ENCODE data around the gene HOXB5. TPM values are rescaled to one million over a fixed set of nuclear protein-coding genes. Genes with fewer than 3 reads are reported as not detected.

HOXB5 gene
- total RNA-seq, 1 donor from 2014 or later: 0.13 TPM

GRCh38 chr17:48630925-48631692 lies 37.5 kb upstream of the HOXB5 start:
- DNase-seq (no peak), ATAC-seq (ENCODE audit: poor library complexity) (no peak)
- intact Hi-C loops (cut with DNase I): no loop called here

GRCh38 chr17:48630009-48630924 lies 36.7 kb upstream of the HOXB5 start:
- no peak for DNase-seq
- ATAC-seq (ENCODE audit: poor library complexity): no peak
- intact Hi-C loops (cut with DNase I): no loop called here

- intact Hi-C loops (cut with DNase I): no loop called here
- ATAC-seq (ENCODE audit: poor library complexity) (no peak), DNase-seq (no peak)
Observed at GRCh38 chr17:48629411-48629759, 35.8 kb upstream of the HOXB5 start.

GRCh38 chr17:48628649-48629410 lies 35.3 kb upstream of the HOXB5 start:
- intact Hi-C loops (cut with DNase I): no loop called here
- DNase-seq: no peak
- ATAC-seq (ENCODE audit: poor library complexity): no peak

- intact Hi-C loops (cut with DNase I): no loop called here
- DNase-seq: no peak
- ATAC-seq (ENCODE audit: poor library complexity): no peak
Observed at GRCh38 chr17:48627623-48628521, 34.3 kb upstream of the HOXB5 start.

- ATAC-seq (ENCODE audit: poor library complexity): no peak
- DNase-seq: no peak
- intact Hi-C loops (cut with DNase I): no loop called here
Observed at GRCh38 chr17:48627118-48627597, 33.6 kb upstream of the HOXB5 start.

- intact Hi-C loops (cut with DNase I): no loop called here
- DNase-seq (peak; percentile 19), ATAC-seq (ENCODE audit: poor library complexity) (no peak)
Observed at GRCh38 chr17:48626245-48627117, 32.9 kb upstream of the HOXB5 start, which contains the start of gene HOXB9. Gene HOXB9 (minus strand): TSS chr17:48626358. CDS start chr17:48626269, 89 bp downstream.

GRCh38 chr17:48625495-48626244 lies 32.1 kb upstream of the HOXB5 start:
- DNase-seq (no peak), ATAC-seq (ENCODE audit: poor library complexity) (peak; percentile 69)
- intact Hi-C loops (cut with DNase I): no loop called here

GRCh38 chr17:48624544-48625494 lies 31.2 kb upstream of the HOXB5 start:
- ATAC-seq (ENCODE audit: poor library complexity): peak; percentile 30

GRCh38 chr17:48624118-48624517 lies 30.5 kb upstream of the HOXB5 start:
- no peak for ATAC-seq (ENCODE audit: poor library complexity)
- DNase-seq: no peak
- intact Hi-C loops (cut with DNase I): no loop called here

More at GRCh38 chr17:48624544-48625494, 31.2 kb upstream of the HOXB5 start:
- intact Hi-C loops (cut with DNase I): no loop called here
- DNase-seq: peak; percentile 6

GRCh38 chr17:48623583-48623982 lies 30.0 kb upstream of the HOXB5 start:
- no peak for ATAC-seq (ENCODE audit: poor library complexity)
- DNase-seq: no peak
- intact Hi-C loops (cut with DNase I): no loop called here

- ATAC-seq (ENCODE audit: poor library complexity) (no peak), DNase-seq (no peak)
- intact Hi-C loops (cut with DNase I): no loop called here
Observed at GRCh38 chr17:48622857-48623256, 29.3 kb upstream of the HOXB5 start.

- ATAC-seq (ENCODE audit: poor library complexity) (no peak), DNase-seq (no peak)
- intact Hi-C loops (cut with DNase I): no loop called here
Observed at GRCh38 chr17:48621410-48622392, 28.1 kb upstream of the HOXB5 start.

- intact Hi-C loops (cut with DNase I): no loop called here
- DNase-seq (no peak), ATAC-seq (ENCODE audit: poor library complexity) (no peak)
Observed at GRCh38 chr17:48620461-48621139, 27.0 kb upstream of the HOXB5 start.

Measured in Right ventricle myocardium superior (tissue), 1 donor.